Breast epithelium (tissue), 4 donors: ENCODE measurements around the gene PPIB. TPM values are rescaled to one million over a fixed set of nuclear protein-coding genes. Genes with fewer than 3 reads are reported as not detected.
A peak's percentile ranks its signal among the peaks of the same experiment; 100 is the strongest.

Experiments used
- DNase-seq, 2 donors: peaks; one replicate each; pipeline ENCODE4 v3.0.0-alpha.2; 2019; ENCODE audit warnings: low spot score in 2 of 2
- H3K27ac ChIP-seq, 2 donors: fragments of 200-600 bp; sonication (generic) in 1 of 2; one replicate each; pipeline ENCODE4 v1.5.1; 2016 to 2019; ENCODE audit warnings: mild to moderate bottlenecking in 1 of 2
- H3K27me3 ChIP-seq, 2 donors: fragments of 200-600 bp; sonication (generic) in 1 of 2; one replicate each; pipeline versions ENCODE4 v1.5.1 to v1.6.0; 2017 to 2019; ENCODE audit warnings: control low read depth in 1 of 2, mild to moderate bottlenecking in 1 of 2
- H3K36me3 ChIP-seq: fragments of 200-600 bp; one replicate; pipeline ENCODE4 v1.5.1; 2019
- H3K4me1 ChIP-seq, 2 donors: fragments of 200-600 bp; sonication (generic); one replicate each; pipeline ENCODE4 v1.5.1; 2016 to 2019; ENCODE audit warnings: control low read depth in 1 of 2
- H3K4me3 ChIP-seq, 3 donors: fragments of 200-600 bp; sonication (generic); 1 replicate in 2 of 3; 2 replicates in 1 of 3; pipeline ENCODE4 v1.5.1; 2016 to 2019; ENCODE audit warnings: mild to moderate bottlenecking in 3 of 3, moderate library complexity in 2 of 3
- H3K9me3 ChIP-seq, 2 donors: fragments of 200-600 bp; sonication (generic) in 1 of 2; one replicate each; pipeline ENCODE4 v1.5.1; 2016 to 2019; ENCODE audit warnings: control low read depth in 1 of 2
- CTCF ChIP-seq, 3 donors: fragments of 450-650 bp; IDR thresholded peaks; one replicate each; pipeline ENCODE4 v1.5.1; 2016 to 2017; ENCODE audit warnings: antibody characterized with exemption in 3 of 3, mild to moderate bottlenecking in 3 of 3, moderate library complexity in 3 of 3
- POLR2A ChIP-seq: fragments of 450-650 bp; IDR thresholded peaks from one replicate; pipeline ENCODE4 v1.6.1; 2016; ENCODE audit warnings: antibody characterized with exemption, mild to moderate bottlenecking, moderate library complexity
- POLR2AphosphoS5 ChIP-seq, 3 donors: sonication (generic); formaldehyde crosslinking; IDR thresholded peaks; one replicate each; pipeline ENCODE4 v1.6.1; 2017; ENCODE audit warnings: antibody characterized with exemption in 3 of 3
- intact Hi-C: fragments of 100-400 bp; cut with DNase I; formaldehyde crosslinking; loops from one replicate; pipeline ENCODE4 v1.15.1; 2023; ENCODE audit warnings: low total_unique reads
- total RNA-seq, 3 donors: library from RNA; depleted of rRNA; stranded (reverse); fragments of >200 nt; gene quantifications; one replicate each; pipeline ENCODE4 v1.1.0, GENCODE V29; 2016

The PPIB gene
- total RNA-seq, 3 donors from 2014 or later: 239 to 331 (median 312) TPM

GRCh38 chr15:64117759-64118487 is 44.9 kb downstream of the PPIB start:
- TF ChIP-seq POLR2AphosphoS5 (IDR thresholded peaks at IDR 0.05) (no peak), POLR2A (no peak), CTCF (IDR thresholded peaks at IDR 0.05) (no peak)
- no peak overlapping the region for H3K27ac ChIP-seq
- intact Hi-C loops: no loop called here
- no peak overlapping the region for H3K4me3 ChIP-seq
- DNase-seq: no peak
- H3K9me3 ChIP-seq: no peaks in the 10 kb centered on the region
- peaks cover 4% of the 10 kb centered on the region for H3K36me3 ChIP-seq
- H3K4me1 ChIP-seq: no peaks in the 10 kb centered on the region
- no peaks in the 10 kb centered on the region for H3K27me3 ChIP-seq

GRCh38 chr15:64112904-64113303 is 49.9 kb downstream of the PPIB start:
- TF ChIP-seq POLR2A (no peak), CTCF (IDR thresholded peaks at IDR 0.05) (no peak), POLR2AphosphoS5 (IDR thresholded peaks at IDR 0.05) (no peak)
- Histone ChIP-seq H3K36me3 (peaks cover 4% of the 10 kb centered on the region), H3K27ac (peak overlapping the region; percentile 6 to 77), H3K9me3 (no peaks in the 10 kb centered on the region), H3K27me3 (no peaks in the 10 kb centered on the region), H3K4me1 (peaks cover 6 to 9% of the 10 kb centered on the region in 2 donors), H3K4me3 (no peak overlapping the region)
- DNase-seq: no peak
- intact Hi-C loops: no loop called here

GRCh38 chr15:64112073-64112772 is 50.6 kb downstream of the PPIB start:
- no peaks in the 10 kb centered on the region for H3K9me3 ChIP-seq
- intact Hi-C loops: no loop called here
- peaks cover 4% of the 10 kb centered on the region for H3K36me3 ChIP-seq
- no peaks in the 10 kb centered on the region for H3K27me3 ChIP-seq
- DNase-seq: no peak
- H3K4me1 ChIP-seq: peaks cover 6 to 9% of the 10 kb centered on the region in 2 donors
- TF ChIP-seq POLR2AphosphoS5 (IDR thresholded peaks at IDR 0.05): no peak
- TF ChIP-seq CTCF (IDR thresholded peaks at IDR 0.05): no peak
- TF ChIP-seq POLR2A: no peak
- peak overlapping the region; percentile 6 to 77 for H3K27ac ChIP-seq
- H3K4me3 ChIP-seq: no peak overlapping the region

GRCh38 chr15:64111679-64112050 is 51.2 kb downstream of the PPIB start:
- intact Hi-C loops: no loop called here
- peaks cover 6 to 9% of the 10 kb centered on the region in 2 donors for H3K4me1 ChIP-seq

More at GRCh38 chr15:64111679-64112050, 51.2 kb downstream of the PPIB start:
- Histone ChIP-seq H3K36me3 (peaks cover 4% of the 10 kb centered on the region), H3K9me3 (no peaks in the 10 kb centered on the region), H3K27me3 (no peaks in the 10 kb centered on the region), H3K27ac (peak overlapping the region; percentile 6 to 77), H3K4me3 (peak overlapping the region in 1 of 3 donors; percentile 7)
- DNase-seq: no peak
- TF ChIP-seq CTCF (IDR thresholded peaks at IDR 0.05) (no peak), POLR2AphosphoS5 (IDR thresholded peaks at IDR 0.05) (no peak), POLR2A (no peak)
